HepG2 (cell line): ENCODE data around the gene AHRR.

Experiments
- KDM5A ChIP-seq: fragments of 200-600 bp; sonication (generic); IDR thresholded peaks from 2 replicates; pipeline ENCODE4 v1.7.0; 2018; ENCODE audit warnings: antibody characterized with exemption, mild to moderate bottlenecking, low read length, borderline replicate concordance
- NRL ChIP-seq: sonication (generic); formaldehyde crosslinking; IDR thresholded peaks from 2 replicates; pipeline ENCODE4 v1.5.0; 2020; ENCODE audit warnings: missing genetic modification reagents, mild to moderate bottlenecking, moderate library complexity, borderline replicate concordance
- ZKSCAN1 ChIP-seq: fragments of 150-350 bp; IDR thresholded peaks from 2 replicates; pipeline ENCODE4 v1.6.1; 2014; ENCODE audit warnings: low read length

- TF ChIP-seq KDM5A (no peak), ZKSCAN1 (no peak), NRL (CRISPR knock-in tag) (no peak)
These were observed 107.4 kb downstream of the AHRR start for GRCh38 chr5:428754-429452.
